GM12873 (cell line): ENCODE data around the gene TESPA1.

Experiments used
- CTCF ChIP-seq: IDR thresholded peaks from 2 replicates; pipeline ENCODE4 v1.5.1; 2012; ENCODE audit warnings: low read depth, mild to moderate bottlenecking, moderate library complexity, low read length, control low read depth; ENCODE audit not compliant: insufficient read depth; ENCODE audit errors: missing control alignments

Gene TESPA1

GRCh38 chr12:54970741-54971140 lies 13.8 kb downstream of the TESPA1 start:
- no peak for TF ChIP-seq CTCF

- TF ChIP-seq CTCF: no peak
Measured at GRCh38 chr12:54968181-54968730, 16.3 kb downstream of the TESPA1 start.

- TF ChIP-seq CTCF: no peak
Measured at GRCh38 chr12:54967461-54967860, 17.1 kb downstream of the TESPA1 start.

- TF ChIP-seq CTCF: no peak
Measured at GRCh38 chr12:54961190-54961589, 23.4 kb downstream of the TESPA1 start.

GRCh38 chr12:54959291-54960018 lies 25.1 kb downstream of the TESPA1 start:
- no peak for TF ChIP-seq CTCF

GRCh38 chr12:54958048-54958658 lies 26.4 kb downstream of the TESPA1 start:
- peak; percentile 55 for TF ChIP-seq CTCF

GRCh38 chr12:54956818-54957641 lies 27.5 kb downstream of the TESPA1 start:
- no peak for TF ChIP-seq CTCF
